GM23248 (cell line): ENCODE results near the gene ELMO1.

Experiments used
- EZH2 ChIP-seq: fragments of 200-600 bp; sonication (generic); IDR thresholded peaks from 2 replicates; pipeline ENCODE4 v1.6.1; 2018; ENCODE audit warnings: antibody characterized with exemption, mild to moderate bottlenecking; ENCODE audit not compliant: insufficient read depth, poor library complexity, severe bottlenecking
- EZH2phosphoT487 ChIP-seq: fragments of 200-600 bp; sonication (generic); IDR thresholded peaks from 2 replicates; pipeline ENCODE4 v1.6.1; 2018; ENCODE audit warnings: antibody characterized with exemption, moderate library complexity, mild to moderate bottlenecking, low read depth; ENCODE audit not compliant: insufficient read depth

- TF ChIP-seq EZH2 = no peak
- no peak for TF ChIP-seq EZH2phosphoT487
Observed at GRCh38 chr7:37332243-37333016, 116.2 kb downstream of the ELMO1 start.
